Uterus (tissue), 2 donors: Measurements from ENCODE around the gene TANGO2.

Source experiments
- CTCF ChIP-seq, 4 experiments: fragments of 200-600 bp in 2 of 4; fragments of 450-650 bp in 2 of 4; sonication (generic) in 2 of 4; IDR thresholded peaks; one replicate each; pipeline ENCODE4 v1.5.1; 2016 to 2019; ENCODE audit warnings: antibody characterized with exemption in 4 of 4, mild to moderate bottlenecking in 2 of 4, moderate library complexity in 1 of 4
- POLR2A ChIP-seq, 2 donors: fragments of 450-650 bp; IDR thresholded peaks; one replicate each; pipeline ENCODE4 v1.6.1; 2016; ENCODE audit warnings: antibody characterized with exemption in 2 of 2, mild to moderate bottlenecking in 1 of 2, moderate library complexity in 1 of 2

- no peak for TF ChIP-seq CTCF (IDR thresholded peaks at IDR 0.05)
- TF ChIP-seq POLR2A (IDR thresholded peaks at IDR 0.05) = no peak
These were observed 28.0 kb upstream of the TANGO2 start for GRCh38 chr22:19992921-19993355.
